ENCODE data around the gene TNFAIP2.
"Not testable (repeated sequence)": the region's sequence is repeated elsewhere in the genome, so short reads cannot be mapped to it uniquely, and the experiment has no call there.

TNFAIP2 gene

DNA sequence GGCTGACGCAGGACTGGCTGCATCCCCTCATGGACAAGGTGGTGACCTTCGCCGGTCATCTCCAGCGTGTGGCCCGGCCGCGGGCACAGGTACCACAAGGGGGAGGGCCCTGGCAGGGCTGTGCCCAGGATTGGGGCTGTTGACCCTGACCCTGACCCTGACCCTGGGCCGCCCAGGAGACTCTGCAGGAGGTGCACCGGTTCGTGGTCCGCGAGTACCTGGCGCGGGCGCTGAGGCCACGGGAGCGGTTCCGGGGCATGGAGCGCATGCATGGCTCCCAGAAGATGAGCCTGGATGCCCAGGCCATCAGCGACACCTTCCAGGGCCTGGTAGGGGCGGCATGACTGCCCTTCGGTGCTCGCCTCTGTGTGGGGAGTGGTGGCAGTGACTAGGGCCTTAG is 15.8 kb upstream of the TNFAIP2 start:
- no peak for DNase-seq

DNA sequence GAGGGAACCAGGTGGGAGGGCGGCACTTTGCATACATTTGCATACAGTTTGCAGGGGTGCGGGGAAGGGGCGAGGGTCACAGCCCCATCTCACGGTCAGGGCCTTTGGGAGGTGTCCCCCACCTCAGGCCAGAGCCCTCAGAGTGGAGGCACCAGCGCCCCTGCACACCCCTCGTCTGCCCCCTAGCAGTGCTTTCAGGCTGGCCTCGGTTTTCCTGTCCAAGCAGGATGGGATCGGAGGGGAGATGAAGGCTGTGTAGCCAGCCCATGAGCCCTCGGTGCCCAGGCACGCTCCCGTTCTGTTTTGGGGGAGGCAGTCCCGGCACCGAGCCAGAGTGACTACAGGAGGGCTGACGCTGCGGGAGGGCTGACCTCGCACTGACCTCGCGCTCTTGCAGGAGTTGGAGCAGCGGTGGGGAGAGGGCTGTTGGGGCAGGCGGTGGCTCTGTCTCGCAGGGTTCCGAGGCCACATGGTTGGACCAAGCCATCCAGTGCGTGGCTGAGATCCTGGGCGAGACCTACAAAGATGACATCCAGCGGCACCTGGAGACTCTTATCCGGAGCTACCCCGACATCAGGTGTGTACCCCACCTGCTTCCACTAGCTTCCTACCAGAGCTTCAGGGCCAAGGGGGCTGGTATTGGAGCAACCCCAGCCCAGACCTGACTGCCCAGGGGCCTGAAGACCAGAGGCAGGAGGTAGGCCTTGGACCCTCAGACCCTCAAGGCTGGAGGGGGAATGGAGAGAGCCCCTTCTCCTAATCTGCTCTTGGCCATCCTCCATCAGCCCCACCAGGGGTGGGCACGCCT is 15.1 kb upstream of the TNFAIP2 start:
- no peak for DNase-seq

GRCh38 chr14:103108749-103109207 is 14.5 kb upstream of the TNFAIP2 start:
- DNase-seq: no peak

DNA sequence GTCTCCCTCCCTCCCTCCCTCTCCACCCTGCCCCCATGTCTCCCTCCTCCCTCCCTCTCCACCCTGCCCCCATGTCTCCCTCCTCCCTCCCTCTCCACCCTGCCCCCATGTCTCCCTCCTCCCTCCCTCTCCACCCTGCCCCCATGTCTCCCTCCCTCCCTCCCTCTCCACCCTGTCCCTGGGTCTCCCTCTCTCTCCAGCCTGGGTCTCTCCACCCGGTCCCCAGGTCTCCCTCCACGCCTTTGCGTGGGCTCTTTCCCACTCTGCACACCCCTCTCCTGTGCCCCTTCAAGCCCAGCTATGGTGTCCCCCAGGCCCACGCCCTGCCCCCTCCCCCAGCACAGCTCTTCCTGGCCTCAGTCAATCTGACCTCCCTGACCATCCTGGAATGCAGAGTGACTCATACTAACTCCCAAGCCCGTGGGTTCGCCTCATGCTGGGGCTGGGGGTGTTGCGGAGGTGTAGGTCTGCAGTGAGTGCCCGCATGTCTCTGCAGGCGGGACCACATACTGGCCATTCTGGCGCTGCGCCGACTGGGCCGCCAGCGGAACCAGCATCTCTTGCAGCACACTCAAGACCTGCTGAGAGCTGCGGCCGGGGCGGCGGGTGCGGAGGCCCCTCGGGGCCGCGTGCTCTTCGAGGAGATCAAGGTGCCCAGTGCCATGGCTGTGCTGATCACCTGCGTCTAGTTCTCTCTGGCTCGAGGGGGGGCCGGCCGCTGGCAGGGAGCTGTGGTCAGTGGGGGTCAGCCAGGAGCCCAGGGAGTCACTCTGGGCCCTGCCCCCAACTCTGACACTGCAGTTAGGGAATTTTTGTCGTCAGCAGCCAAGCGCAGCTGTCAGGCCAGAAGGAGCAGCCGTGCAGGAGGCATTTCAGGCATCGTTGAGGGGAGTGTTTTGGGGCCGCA is 13.5 kb upstream of the TNFAIP2 start:
- no peak for DNase-seq

DNA sequence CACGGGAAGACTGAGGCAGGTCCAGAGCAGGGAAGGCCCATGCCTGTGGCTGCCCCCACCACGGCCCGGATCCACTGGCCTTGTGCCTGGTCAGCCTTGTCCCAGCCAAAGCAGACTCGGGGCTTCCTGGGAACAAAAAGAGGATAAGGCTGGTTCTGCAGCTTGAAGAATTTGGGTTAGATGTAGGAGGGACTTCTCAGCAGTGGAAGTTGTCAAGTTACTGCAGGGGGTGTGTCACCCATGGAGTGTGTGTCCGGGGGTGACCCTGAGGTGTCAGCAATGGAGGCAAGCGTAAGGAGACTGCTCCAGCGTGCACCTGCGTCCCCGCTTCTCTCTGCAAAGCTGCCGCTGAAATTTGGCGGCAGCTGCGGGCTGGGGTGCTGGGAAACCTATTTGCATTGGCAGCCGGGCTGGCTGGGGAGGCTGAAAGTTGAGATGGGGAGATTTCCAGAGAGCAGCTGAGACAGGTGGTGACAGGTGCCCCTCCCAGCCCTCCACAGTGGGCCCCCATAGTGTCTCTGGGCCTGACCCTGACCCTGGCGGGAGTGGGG is 12.5 kb upstream of the TNFAIP2 start:
- DNase-seq: peak in 2 of 14 donors; percentile 29 to 55

- DNase-seq: no peak
Measured at GRCh38 chr14:103111232-103111868, 11.9 kb upstream of the TNFAIP2 start.

DNA sequence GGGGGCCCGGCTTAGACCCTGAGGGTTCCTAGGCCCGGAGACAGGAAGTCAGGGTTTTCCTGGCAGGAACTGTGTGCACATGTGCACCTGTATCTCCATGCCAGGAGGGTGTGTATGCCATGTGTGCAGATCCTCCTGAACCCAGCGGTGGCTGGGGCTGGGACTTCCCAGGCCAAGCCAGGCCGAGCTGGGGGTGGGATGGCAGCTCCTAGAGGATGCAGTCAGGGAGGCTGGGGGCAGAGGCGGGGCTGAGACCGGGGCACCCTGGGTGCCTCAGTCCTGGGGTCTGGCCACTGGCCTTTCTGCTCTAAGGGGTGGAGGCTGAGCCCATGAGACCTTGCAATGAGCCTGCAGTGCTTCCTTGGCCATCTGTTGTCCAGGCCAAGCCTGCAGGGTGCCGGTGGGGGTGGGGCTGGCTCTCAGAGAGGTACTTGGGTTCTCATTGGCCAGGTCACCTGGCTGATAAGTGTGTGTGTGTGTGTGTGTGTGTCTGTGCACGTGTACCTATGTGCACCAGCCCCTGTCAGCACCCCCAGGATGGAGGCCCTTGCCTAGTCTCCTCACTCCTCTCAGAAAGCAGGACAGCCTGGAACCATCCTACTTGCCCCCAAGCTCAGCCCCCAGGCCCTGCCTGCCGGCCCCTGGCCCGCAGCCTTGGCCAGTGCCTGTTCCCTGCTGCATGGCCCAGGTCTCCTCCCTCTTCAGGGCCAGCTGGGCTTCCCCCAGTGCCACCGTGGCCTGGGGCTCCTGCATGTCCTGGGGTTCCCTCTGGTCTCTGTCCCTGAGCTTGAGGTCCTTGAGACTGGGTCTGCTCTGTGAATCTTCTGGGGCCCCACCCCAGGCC is 10.6 kb upstream of the TNFAIP2 start:
- DNase-seq: no peak

DNA sequence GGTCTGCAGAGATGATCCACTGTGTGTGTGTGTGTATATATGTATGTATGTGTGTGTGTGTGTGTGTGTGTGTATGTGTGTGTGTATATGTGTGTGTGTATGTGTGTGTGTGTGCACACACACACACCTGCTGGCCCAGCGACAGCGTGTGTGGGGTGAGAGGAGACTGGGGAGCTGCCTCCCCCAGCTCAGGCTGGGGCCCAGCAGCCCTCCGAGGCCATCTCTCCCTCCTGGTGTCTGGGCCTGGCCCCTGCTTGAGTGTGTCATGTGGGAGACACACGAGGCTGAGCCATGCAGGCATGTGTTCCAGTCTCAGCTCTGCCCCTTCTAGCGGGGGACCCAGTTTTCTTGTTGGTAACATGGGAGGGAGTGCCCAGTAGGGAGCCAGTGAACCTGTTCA is 10.0 kb upstream of the TNFAIP2 start:
- DNase-seq: no peak

DNA sequence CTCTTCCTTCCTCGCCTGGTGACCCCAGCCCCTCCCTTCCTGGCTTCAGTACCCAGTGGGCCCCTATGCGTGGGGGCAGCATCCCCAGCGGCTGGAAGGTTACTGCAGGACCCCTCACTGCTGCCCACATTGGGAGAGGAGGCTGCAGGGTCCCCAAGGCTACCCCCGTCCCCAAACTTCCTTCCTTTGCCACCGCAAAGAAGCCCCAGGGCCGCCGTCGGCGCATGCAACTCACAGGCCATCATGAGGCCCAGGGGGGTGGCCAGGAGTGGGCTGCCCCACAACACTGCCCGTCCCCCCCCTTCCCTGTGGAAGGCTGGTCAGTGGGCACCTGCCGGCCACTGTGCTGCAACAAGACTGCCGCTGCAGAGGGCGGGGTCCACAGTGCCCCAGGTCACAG is 9.5 kb upstream of the TNFAIP2 start:
- no peak for DNase-seq

GRCh38 chr14:103115086-103115679 is 8.1 kb upstream of the TNFAIP2 start:
- DNase-seq: not testable (repeated sequence)

- DNase-seq: no peak
Measured at GRCh38 chr14:103115845-103116572, 7.3 kb upstream of the TNFAIP2 start.

GRCh38 chr14:103116636-103117035 is 6.6 kb upstream of the TNFAIP2 start:
- no peak for DNase-seq

GRCh38 chr14:103117499-103117898 is 5.8 kb upstream of the TNFAIP2 start:
- DNase-seq: not testable (repeated sequence)

DNA sequence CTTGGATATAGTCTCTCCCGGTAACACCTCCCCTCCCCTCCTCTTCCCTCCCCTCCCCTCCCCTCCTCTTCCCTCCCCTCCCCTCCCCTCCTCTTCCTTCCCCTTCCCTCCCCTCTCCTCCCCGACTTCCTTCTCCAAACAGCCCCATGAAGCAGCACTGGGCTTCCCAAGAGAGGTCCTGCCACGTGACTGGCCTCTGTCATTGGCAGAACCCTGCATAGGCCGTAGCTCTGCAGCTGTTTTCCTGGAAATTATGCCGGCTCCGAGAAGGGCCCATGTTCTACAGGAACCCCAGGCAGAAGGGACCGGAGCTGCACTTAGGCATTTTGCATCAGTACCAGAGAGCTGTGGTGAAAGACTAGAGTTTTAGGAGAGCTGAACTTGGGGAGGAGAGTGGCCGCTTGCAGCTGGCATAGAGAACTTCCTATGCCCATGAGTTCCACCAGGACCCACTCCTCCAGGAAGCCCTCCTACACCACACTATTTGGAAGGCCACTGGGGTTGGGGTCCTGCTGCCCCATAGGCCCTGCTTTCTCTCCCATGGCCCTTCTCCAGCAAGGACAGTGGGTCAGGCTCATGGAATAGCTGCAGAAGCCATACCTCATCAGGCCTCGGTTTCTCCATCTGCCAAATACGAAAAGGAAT is 5.1 kb upstream of the TNFAIP2 start:
- peak in 2 of 14 donors; percentile 27 to 63 for DNase-seq

- peak in 7 of 14 donors; percentile 22 to 52 (median 46) for DNase-seq
Measured at GRCh38 chr14:103118663-103119404, 4.4 kb upstream of the TNFAIP2 start.

DNA sequence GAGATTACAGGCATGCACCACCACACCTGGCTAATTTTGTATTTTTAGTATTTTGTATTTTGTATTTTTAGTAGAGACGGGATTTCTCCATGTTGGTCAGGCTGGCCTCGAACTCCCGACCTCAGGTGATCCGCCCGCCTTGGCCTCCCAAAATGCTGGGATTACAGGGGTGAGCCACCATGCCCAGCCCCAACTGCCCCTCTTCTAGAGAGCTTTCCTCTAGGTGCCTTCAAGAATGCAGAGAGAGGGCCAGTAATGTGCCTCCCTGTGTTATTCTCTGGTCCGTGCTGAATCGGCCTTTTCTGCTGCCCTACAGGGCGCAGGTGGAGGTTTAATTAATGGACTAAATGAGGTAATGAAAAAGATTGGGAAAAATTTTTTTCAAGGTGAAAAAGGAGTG is 3.7 kb upstream of the TNFAIP2 start:
- DNase-seq: not testable (repeated sequence)

DNA sequence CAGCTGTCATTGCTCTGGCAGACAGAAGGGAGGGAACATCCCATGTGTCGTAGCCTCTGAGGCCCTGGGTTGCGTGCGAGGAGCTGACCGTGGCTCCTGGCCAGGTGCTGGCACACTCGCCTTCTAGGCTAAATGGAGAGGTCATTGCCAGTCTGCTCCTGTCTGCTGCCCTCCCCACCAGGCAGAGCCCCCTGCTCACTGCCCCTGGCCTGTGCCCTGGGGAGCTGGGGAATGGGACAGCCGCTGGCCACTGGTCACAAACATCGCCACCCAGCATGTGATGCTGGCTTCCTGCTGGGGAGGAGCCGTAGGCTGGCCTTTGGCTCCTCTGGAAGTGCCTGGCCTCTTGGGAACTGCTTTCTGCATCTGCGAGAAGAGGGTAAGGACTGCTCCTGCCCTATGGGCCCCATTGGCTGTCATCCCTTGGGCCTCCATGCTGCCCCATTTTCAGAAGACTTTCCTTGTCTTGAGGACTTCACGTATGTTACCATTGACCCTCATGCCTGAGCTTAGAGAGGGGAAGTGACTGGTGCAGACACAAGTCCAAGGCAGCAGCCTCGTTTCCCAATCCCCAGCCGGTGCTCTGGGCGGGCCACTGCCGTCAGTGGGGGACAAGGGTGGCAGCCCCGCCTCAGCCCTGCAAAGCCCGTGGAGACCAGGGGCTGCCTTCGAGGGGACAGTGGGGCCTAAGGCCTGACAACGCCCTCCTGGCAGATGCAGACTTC is 2.0 kb upstream of the TNFAIP2 start:
- peak in 5 of 14 donors; percentile 28 to 83 (median 38) for DNase-seq

DNA sequence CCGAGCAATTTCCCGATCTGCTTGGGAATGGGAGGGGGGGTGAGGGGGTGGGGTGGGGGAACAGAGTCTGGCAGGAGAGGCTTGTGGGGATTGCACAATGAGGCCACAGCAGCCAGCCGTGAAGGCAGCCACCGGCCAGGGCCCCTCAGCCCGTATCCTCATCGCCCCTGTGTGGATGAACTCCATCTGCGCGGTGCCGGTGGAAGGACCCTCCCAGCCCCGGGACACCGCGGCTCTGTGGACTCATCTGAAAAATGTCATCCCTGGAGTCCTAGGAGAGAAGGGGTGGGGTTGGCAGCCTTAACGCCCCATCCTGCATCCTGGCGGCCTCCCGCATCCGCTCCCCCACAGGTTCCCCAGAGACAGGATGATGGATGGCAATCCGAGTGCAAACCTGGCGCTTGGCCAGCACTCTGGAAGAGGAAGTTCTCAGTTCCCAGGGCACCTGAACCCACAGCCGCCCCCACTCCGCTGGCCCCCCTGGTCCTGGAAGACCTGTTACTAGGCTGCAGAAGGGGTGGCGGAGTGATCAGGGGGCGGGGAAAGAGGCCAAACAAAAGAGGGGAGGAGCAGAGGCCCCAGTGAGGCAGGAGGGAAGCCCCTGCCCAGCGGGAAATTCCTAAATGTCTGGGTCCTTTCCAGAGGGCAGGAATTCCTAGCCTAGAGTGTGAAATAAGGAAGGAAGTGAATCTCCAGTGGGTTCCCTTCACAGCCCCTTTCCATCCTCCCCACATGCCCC is 1.2 kb upstream of the TNFAIP2 start:
- DNase-seq: peak in 7 of 14 donors; percentile 26 to 83 (median 38)

All from C1 segment of cervical spinal cord (tissue), 14 donors.